HG02678 (cell line): ENCODE results near the gene KRTAP4-4.
"Not testable (repeated sequence)": the region's sequence is repeated elsewhere in the genome, so short reads cannot be mapped to it uniquely, and the experiment has no call there.

Experiments used
- ATAC-seq: cut with Tn5 transposase; IDR thresholded peaks from one replicate; pipeline ENCODE4 v1.9.1; 2021; ENCODE audit warnings: mild to moderate bottlenecking, moderate library complexity; ENCODE audit not compliant: unreplicated experiment

The KRTAP4-4 gene

GRCh38 chr17:41148971-41149651 is 11.4 kb downstream of the KRTAP4-4 start:
- ATAC-seq = not testable (repeated sequence)

- ATAC-seq = no peak
Observed at GRCh38 chr17:41147531-41148204, 12.9 kb downstream of the KRTAP4-4 start.

GRCh38 chr17:41145261-41145660 is 15.3 kb downstream of the KRTAP4-4 start:
- ATAC-seq = no peak

GRCh38 chr17:41144846-41145245 is 15.7 kb downstream of the KRTAP4-4 start:
- ATAC-seq = no peak

- no peak for ATAC-seq
Observed at GRCh38 chr17:41141361-41141760, 19.2 kb downstream of the KRTAP4-4 start.

- no peak for ATAC-seq
Observed at GRCh38 chr17:41140360-41141131, 20.0 kb downstream of the KRTAP4-4 start, which contains the start of gene KRTAP4-6. Gene KRTAP4-6 (minus strand): TSS chr17:41140544. CDS start chr17:41140487, 57 bp downstream.

GRCh38 chr17:41139865-41140264 is 20.7 kb downstream of the KRTAP4-4 start:
- not testable (repeated sequence) for ATAC-seq

- no peak for ATAC-seq
Observed at GRCh38 chr17:41133880-41134735, 26.4 kb downstream of the KRTAP4-4 start.

- ATAC-seq = no peak
Observed at GRCh38 chr17:41131979-41132378, 28.6 kb downstream of the KRTAP4-4 start.

- ATAC-seq = no peak
Observed at GRCh38 chr17:41127371-41127770, 33.2 kb downstream of the KRTAP4-4 start.

- ATAC-seq = no peak
Observed at GRCh38 chr17:41126412-41126811, 34.1 kb downstream of the KRTAP4-4 start.

- ATAC-seq = no peak
Observed at GRCh38 chr17:41125064-41125463, 35.5 kb downstream of the KRTAP4-4 start.

GRCh38 chr17:41123991-41124371 is 36.6 kb downstream of the KRTAP4-4 start, which contains the start of gene KRTAP4-12:
Gene KRTAP4-12 (minus strand): TSS chr17:41124182. CDS start chr17:41124122, 60 bp downstream.
- ATAC-seq = not testable (repeated sequence)

GRCh38 chr17:41123292-41123990 is 37.1 kb downstream of the KRTAP4-4 start:
- not testable (repeated sequence) for ATAC-seq

GRCh38 chr17:41121742-41122141 is 38.8 kb downstream of the KRTAP4-4 start:
- ATAC-seq = no peak

- not testable (repeated sequence) for ATAC-seq
Observed at GRCh38 chr17:41119696-41120690, 40.6 kb downstream of the KRTAP4-4 start.

GRCh38 chr17:41118721-41119120 is 41.8 kb downstream of the KRTAP4-4 start:
- ATAC-seq = no peak

GRCh38 chr17:41117846-41118386 is 42.6 kb downstream of the KRTAP4-4 start, which contains the start of gene KRTAP4-11:
Gene KRTAP4-11 (minus strand): TSS chr17:41118373. CDS start chr17:41118315, 58 bp downstream.
- ATAC-seq = not testable (repeated sequence)
